Measurements from ENCODE around the gene TAF6L.

- TF ChIP-seq POLR2A (IDR thresholded peaks at IDR 0.05) (no peak), CTCF (IDR thresholded peaks at IDR 0.05 in 4 of 5, conservative IDR thresholded peaks at IDR 0.05 in 1 of 5) (no peak)
Observed at GRCh38 chr11:62788991-62789390, 17.8 kb downstream of the TAF6L start.
